H1 (cell line): Measurements from ENCODE around the gene DOCK9. TPM values are rescaled to one million over a fixed set of nuclear protein-coding genes. Genes with fewer than 3 reads are reported as not detected.
A peak's percentile ranks its signal among the peaks of the same experiment; 100 is the strongest.

Source experiments
- CTCF ChIA-PET: fragments of 300-600 bp; sonication (Branson Sonifier 250); formaldehyde crosslinking; loops from one replicate; lab custom pipeline; 2021; ENCODE audit not compliant: partially characterized antibody; lab: Charles Lee
- POLR2A ChIA-PET: fragments of 300-600 bp; sonication (Branson Sonifier 250); formaldehyde crosslinking; loops from one replicate; lab custom pipeline; 2021; ENCODE audit warnings: inconsistent platforms; ENCODE audit not compliant: partially characterized antibody; lab: Charles Lee
- DNase-seq, 2 experiments: peaks; one replicate each; pipeline versions ENCODE4 v3.0.0 to v3.0.0-alpha.2; 2010 to 2022; ENCODE audit warnings: low spot score in 2 of 2, low read depth in 1 of 2, mixed read lengths in 1 of 2
- FAIRE-seq: peaks from 2 replicates; lab custom pipeline; 2011; peaks lifted over from hg19 to GRCh38; lab: Jason Lieb, UNC
- H2AFZ ChIP-seq: 2 replicates; pipeline ENCODE4 v1.8.1; 2012; ENCODE audit warnings: low read length, inconsistent platforms
- H2AK5ac ChIP-seq: 2 replicates; pipeline ENCODE4 v1.6.1; 2013; ENCODE audit warnings: low read depth, low read length
- H2BK120ac ChIP-seq: replicated peaks from 2 replicates; pipeline ENCODE3; 2013; ENCODE audit warnings: low read depth, low read length, inconsistent platforms
- H2BK12ac ChIP-seq: 2 replicates; pipeline ENCODE4 v1.6.1; 2013; ENCODE audit warnings: low read depth, low read length
- H2BK15ac ChIP-seq: 2 replicates; pipeline ENCODE4 v1.6.1; 2013; ENCODE audit warnings: low read length
- H2BK20ac ChIP-seq: 2 replicates; pipeline ENCODE4 v1.6.1; 2013; ENCODE audit warnings: low read length
- H2BK5ac ChIP-seq: 2 replicates; pipeline ENCODE4 v1.6.1; 2013; ENCODE audit warnings: low read depth, low read length
- H3K14ac ChIP-seq: 2 replicates; pipeline ENCODE4 v1.6.1; 2013; ENCODE audit warnings: inconsistent platforms; ENCODE audit not compliant: insufficient read length
- H3K18ac ChIP-seq: 2 replicates; pipeline ENCODE4 v1.6.1; 2013; ENCODE audit warnings: low read length; ENCODE audit errors: extremely low read depth
- H3K23ac ChIP-seq: 2 replicates; pipeline ENCODE4 v1.6.1; 2013; ENCODE audit warnings: inconsistent platforms; ENCODE audit not compliant: insufficient read length
- H3K23me2 ChIP-seq: 2 replicates; pipeline ENCODE4 v1.6.1; 2013; ENCODE audit warnings: low read depth, low read length
- H3K27ac ChIP-seq: 2 replicates; pipeline ENCODE4 v1.6.1; 2011; ENCODE audit warnings: low read depth, low read length, inconsistent platforms
- H3K27me3 ChIP-seq, 4 experiments: replicated peaks in 1 of 4; 1 replicate in 1 of 4; 2 replicates in 3 of 4; pipeline versions ENCODE4 v1.6.1 to v1.8.1; 2011 to 2013; ENCODE audit warnings: low read length in 3 of 4, mild to moderate bottlenecking in 3 of 4, inconsistent platforms in 2 of 4, mixed read lengths in 2 of 4, moderate library complexity in 1 of 4; ENCODE audit not compliant: control insufficient read depth in 3 of 4, insufficient read depth in 3 of 4; ENCODE audit errors: extremely low read depth in 1 of 4
- H3K36me3 ChIP-seq, 4 experiments: 2 replicates each; pipeline versions ENCODE4 v1.6.1 to v1.8.1; 2011 to 2013; ENCODE audit warnings: mild to moderate bottlenecking in 4 of 4, low read length in 3 of 4, moderate library complexity in 2 of 4, control low read depth in 1 of 4, inconsistent platforms in 1 of 4; ENCODE audit not compliant: insufficient read depth in 4 of 4, control insufficient read depth in 2 of 4
- H3K4ac ChIP-seq: replicated peaks from 2 replicates; pipeline ENCODE3; 2013; ENCODE audit warnings: low read length, low read depth, mixed read lengths, inconsistent platforms; ENCODE audit not compliant: insufficient read length
- H3K4me1 ChIP-seq, 4 experiments: replicated peaks in 1 of 4; 1 replicate in 1 of 4; 2 replicates in 3 of 4; pipeline versions ENCODE4 v1.6.1 to v1.8.1; 2011 to 2013; ENCODE audit warnings: low read length in 3 of 4, inconsistent platforms in 2 of 4, mixed read lengths in 1 of 4; ENCODE audit not compliant: insufficient read depth in 4 of 4, control insufficient read depth in 3 of 4
- H3K4me2 ChIP-seq, 2 experiments: 2 replicates each; pipeline versions ENCODE4 v1.6.1 to v1.8.1; 2011 to 2013; ENCODE audit warnings: low read depth in 2 of 2, low read length in 2 of 2, control low read depth in 1 of 2, inconsistent platforms in 1 of 2, mild to moderate bottlenecking in 1 of 2; ENCODE audit not compliant: insufficient read depth in 1 of 2
- H3K4me3 ChIP-seq, 4 experiments: fragments of 200-600, 300-600 bp in 1 of 4; sonication (generic), shearing (Covaris generic), sonication (Bioruptor Twin) in 1 of 4; 2 replicates each; pipeline versions ENCODE4 v1.5.1 to v1.8.1; 2011 to 2016; ENCODE audit warnings: low read length in 4 of 4, low read depth in 3 of 4, control low read depth in 2 of 4, inconsistent platforms in 2 of 4, mild to moderate bottlenecking in 2 of 4, mixed read lengths in 1 of 4, moderate library complexity in 1 of 4; ENCODE audit not compliant: insufficient read depth in 2 of 4; ENCODE audit errors: extremely low read depth in 1 of 4
- H3K56ac ChIP-seq: replicated peaks from 2 replicates; pipeline ENCODE3; 2013; ENCODE audit warnings: low read depth, mild to moderate bottlenecking, mixed read lengths, low read length, inconsistent platforms; ENCODE audit not compliant: insufficient read length
- H3K79me1 ChIP-seq: 2 replicates; pipeline ENCODE4 v1.6.1; 2013; ENCODE audit warnings: low read depth, low read length, control low read depth
- H3K79me2 ChIP-seq, 2 experiments: 2 replicates each; pipeline versions ENCODE4 v1.6.1 to v1.8.1; 2012 to 2013; ENCODE audit warnings: low read length in 2 of 2, mild to moderate bottlenecking in 2 of 2, inconsistent platforms in 1 of 2; ENCODE audit not compliant: insufficient read depth in 2 of 2, control insufficient read depth in 1 of 2
- H3K9ac ChIP-seq, 4 experiments: replicated peaks in 1 of 4; 1 replicate in 1 of 4; 2 replicates in 3 of 4; pipeline versions ENCODE4 v1.6.1 to v1.8.1; 2011 to 2013; ENCODE audit warnings: low read depth in 3 of 4, low read length in 3 of 4, control low read depth in 2 of 4, mild to moderate bottlenecking in 2 of 4, moderate library complexity in 2 of 4, inconsistent platforms in 1 of 4; ENCODE audit errors: extremely low read depth in 1 of 4
- H3K9me3 ChIP-seq, 2 experiments: 2 replicates each; pipeline versions ENCODE4 v1.6.1 to v1.8.1; 2012 to 2013; ENCODE audit warnings: mild to moderate bottlenecking in 2 of 2, moderate library complexity in 2 of 2, control low read depth in 1 of 2, inconsistent platforms in 1 of 2, low read depth in 1 of 2, low read length in 1 of 2, mixed read lengths in 1 of 2; ENCODE audit not compliant: insufficient read depth in 2 of 2
- H4K20me1 ChIP-seq, 2 experiments: replicated peaks in 1 of 2; 2 replicates each; pipeline versions ENCODE3 to v1.8.1; 2011 to 2013; ENCODE audit warnings: inconsistent platforms in 2 of 2, low read length in 2 of 2, mild to moderate bottlenecking in 1 of 2; ENCODE audit not compliant: insufficient read depth in 2 of 2, control insufficient read depth in 1 of 2
- H4K5ac ChIP-seq: 2 replicates; pipeline ENCODE4 v1.6.1; 2013; ENCODE audit warnings: low read length, low read depth, mixed read lengths, inconsistent platforms; ENCODE audit not compliant: insufficient read length
- H4K8ac ChIP-seq: 2 replicates; pipeline ENCODE4 v1.8.0; 2013; ENCODE audit warnings: mild to moderate bottlenecking, moderate library complexity, low read length, inconsistent platforms; ENCODE audit not compliant: insufficient read depth; ENCODE audit errors: extremely low read depth
- H4K91ac ChIP-seq: replicated peaks from 2 replicates; pipeline ENCODE3; 2013; ENCODE audit warnings: low read length, mixed read lengths, inconsistent platforms; ENCODE audit not compliant: insufficient read length
- BCL11A ChIP-seq, 2 experiments: IDR thresholded peaks; one replicate each; pipeline ENCODE4 v1.6.1; 2011; ENCODE audit warnings: low read depth in 2 of 2, low read length in 2 of 2, mild to moderate bottlenecking in 2 of 2
- CBX5 ChIP-seq: fragments of 300-800, 300-1000 bp; sonication (generic); IDR thresholded peaks from 2 replicates; pipeline ENCODE4 v1.7.1; 2016; ENCODE audit warnings: antibody characterized with exemption, low read length, low read depth
- CEBPB ChIP-seq: IDR thresholded peaks from 2 replicates; pipeline ENCODE4 v1.6.1; 2012; ENCODE audit warnings: low read depth, low read length
- CHD1 ChIP-seq: IDR thresholded peaks from 2 replicates; pipeline ENCODE4 v1.6.1; 2012; ENCODE audit warnings: low read depth, low read length, improper control_type of control experiment
- CHD2 ChIP-seq: IDR thresholded peaks from 2 replicates; pipeline ENCODE4 v1.6.1; 2012; ENCODE audit warnings: low read length, improper control_type of control experiment
- HDAC6 ChIP-seq: IDR thresholded peaks from one replicate; pipeline ENCODE4 v1.7.1; 2012; ENCODE audit warnings: low read depth, mild to moderate bottlenecking, inconsistent platforms, low read length, moderate library complexity
- JUND ChIP-seq: IDR thresholded peaks from 2 replicates; pipeline ENCODE4 v1.6.1; 2011; ENCODE audit warnings: mild to moderate bottlenecking, improper control_type of control experiment, low read length
- POLR2A ChIP-seq, 2 experiments: IDR thresholded peaks; 1 replicate in 1 of 2; 2 replicates in 1 of 2; pipeline ENCODE4 v1.6.1; 2011; ENCODE audit warnings: low read depth in 2 of 2, low read length in 2 of 2, mild to moderate bottlenecking in 2 of 2; ENCODE audit errors: control extremely low read depth in 1 of 2
- RBBP5 ChIP-seq: IDR thresholded peaks from 2 replicates; pipeline ENCODE4 v1.7.1; 2012; ENCODE audit warnings: low read depth, mild to moderate bottlenecking, inconsistent platforms, low read length, moderate library complexity, borderline replicate concordance
- SAP30 ChIP-seq: fragments of 300-600 bp; sonication (generic); IDR thresholded peaks from 2 replicates; pipeline ENCODE4 v1.7.1; 2012; ENCODE audit warnings: low read length, moderate library complexity, mild to moderate bottlenecking, inconsistent platforms; ENCODE audit not compliant: insufficient read depth, insufficient replicate concordance
- TAF1 ChIP-seq: IDR thresholded peaks from 2 replicates; pipeline ENCODE4 v1.6.1; 2011; ENCODE audit warnings: mild to moderate bottlenecking, low read depth, low read length
- USF2 ChIP-seq: IDR thresholded peaks from 2 replicates; pipeline ENCODE4 v1.6.1; 2011; ENCODE audit warnings: low read length, improper control_type of control experiment
- YY1 ChIP-seq: IDR thresholded peaks from 2 replicates; pipeline ENCODE4 v1.6.1; 2011; ENCODE audit warnings: low read depth, mild to moderate bottlenecking, low read length
- ZNF274 ChIP-seq: IDR thresholded peaks from 2 replicates; pipeline ENCODE4 v1.7.0; 2012; ENCODE audit warnings: low read length, borderline replicate concordance; ENCODE audit errors: extremely low read depth
- WGBS, 2 experiments: shearing (Covaris generic) in 1 of 2; methylation state at CpG; one replicate each; pipeline versions ENCODE4 v1.1.6 to v1.1.7; 2013 to 2015; ENCODE audit warnings: low lambda C conversion rate in 2 of 2, mixed read lengths in 2 of 2, inconsistent platforms in 1 of 2, low coverage in 1 of 2, missing lambda C conversion rate in 1 of 2; ENCODE audit not compliant: insufficient replicate concordance in 2 of 2, insufficient coverage in 1 of 2, insufficient read length in 1 of 2; ENCODE audit errors: extremely low coverage in 1 of 2, missing lambda C conversion rate in 1 of 2; 5-methylcytosine and 5-hydroxymethylcytosine counted together
- polyA plus RNA-seq, 7 experiments: library from polyadenylated mRNA; depleted of rRNA in 3 of 7; stranded (reverse) in 5 of 7; unstranded in 2 of 7; fragments of >200 nt in 5 of 7; fragments of 200-250 nt in 2 of 7; gene quantifications; 1 replicate in 5 of 7; 2 replicates in 1 of 7; 4 replicates in 1 of 7; pipeline versions ENCODE4 v1.2.1 to v1.2.3, GENCODE V29; 2011 to 2013; ENCODE audit warnings: missing spikeins in 2 of 7, mixed read lengths in 2 of 7
- total RNA-seq: library from RNA; stranded (reverse); fragmentation: NEBNext Ultra II Directional; extraction: Animal tissue kit (Norgen Biotek cat#: 25700); gene quantifications from 2 replicates; pipeline ENCODE4 v1.2.1, GENCODE V29; 2021

Gene DOCK9
- total and polyA plus RNA-seq, 2 of the 8 experiments (the other 6 are each of a cell fraction or from before 2014, with no cell fraction given) = 21.6 to 31.5 TPM

GRCh38 chr13:98809345-98809777 lies 168.5 kb downstream of the DOCK9 start:
- no peak overlapping the region for H3K4ac ChIP-seq
- H3K23me2 ChIP-seq = no peaks in the 10 kb centered on the region
- H3K27me3 ChIP-seq = no peaks in the 10 kb centered on the region
- H2AFZ ChIP-seq = no peak overlapping the region
- no peak overlapping the region for H4K8ac ChIP-seq
- no peak overlapping the region for H3K56ac ChIP-seq
- H2BK20ac ChIP-seq = no peak overlapping the region
- H3K36me3 ChIP-seq = no peaks in the 10 kb centered on the region
- DNase-seq (no peak), FAIRE-seq (no peak)
- no peaks in the 10 kb centered on the region for H3K79me1 ChIP-seq
- H2AK5ac ChIP-seq = no peak overlapping the region
- no peaks in the 10 kb centered on the region for H3K9me3 ChIP-seq
- no peaks in the 10 kb centered on the region for H3K79me2 ChIP-seq
- no peak overlapping the region; the same call in 1 of the 2 replicates for H3K18ac ChIP-seq
- peaks cover 0 to 8% (median 5%) of the 10 kb centered on the region in 4 experiments; a peak in 6 of 7 replicates for H3K4me1 ChIP-seq
- no peak overlapping the region for H3K27ac ChIP-seq
- peak overlapping the region; percentile 1; the same call in 1 of the 2 replicates for H2BK12ac ChIP-seq
- no peak overlapping the region for H3K4me3 ChIP-seq
- H3K9ac ChIP-seq = no peak overlapping the region
- no peak overlapping the region for H3K23ac ChIP-seq
- H4K91ac ChIP-seq = no peak overlapping the region
- H2BK15ac ChIP-seq = no peak overlapping the region
- no peak overlapping the region for H2BK120ac ChIP-seq
- 93% methylated on average over 11 of the region's 11 CpGs; no CpG with 5 or more reads in 1 of the 2 experiments for WGBS, 2 experiments
- H4K5ac ChIP-seq = no peak overlapping the region
- ChIA-PET CTCF (interaction anchor here (1.0 kb wide), 1 partner anchor 31 kb away, joined by 6 read pairs; no protein-coding TSS in a partner anchor), POLR2A (no interaction called here)
- no peak overlapping the region for H3K14ac ChIP-seq
- H3K4me2 ChIP-seq = no peak overlapping the region
- H4K20me1 ChIP-seq = no peaks in the 10 kb centered on the region
- H2BK5ac ChIP-seq = no peak overlapping the region
- TF ChIP-seq RBBP5 (no peak), USF2 (no peak), HDAC6 (no peak), POLR2A (IDR thresholded peaks at IDR 0.05; ENCODE audit: control extremely low read depth in 1 of 2, low read depth in 2 of 2, low read length in 2 of 2) (no peak), CHD1 (no peak), BCL11A (IDR thresholded peaks at IDR 0.05; ENCODE audit: low read depth in 2 of 2, low read length in 2 of 2) (no peak), JUND (no peak), CBX5 (no peak), SAP30 (no peak), YY1 (no peak), TAF1 (no peak), CEBPB (no peak), ZNF274 (no peak), CHD2 (no peak)
